ENCODE measurements around the gene FMO2.

DNA sequence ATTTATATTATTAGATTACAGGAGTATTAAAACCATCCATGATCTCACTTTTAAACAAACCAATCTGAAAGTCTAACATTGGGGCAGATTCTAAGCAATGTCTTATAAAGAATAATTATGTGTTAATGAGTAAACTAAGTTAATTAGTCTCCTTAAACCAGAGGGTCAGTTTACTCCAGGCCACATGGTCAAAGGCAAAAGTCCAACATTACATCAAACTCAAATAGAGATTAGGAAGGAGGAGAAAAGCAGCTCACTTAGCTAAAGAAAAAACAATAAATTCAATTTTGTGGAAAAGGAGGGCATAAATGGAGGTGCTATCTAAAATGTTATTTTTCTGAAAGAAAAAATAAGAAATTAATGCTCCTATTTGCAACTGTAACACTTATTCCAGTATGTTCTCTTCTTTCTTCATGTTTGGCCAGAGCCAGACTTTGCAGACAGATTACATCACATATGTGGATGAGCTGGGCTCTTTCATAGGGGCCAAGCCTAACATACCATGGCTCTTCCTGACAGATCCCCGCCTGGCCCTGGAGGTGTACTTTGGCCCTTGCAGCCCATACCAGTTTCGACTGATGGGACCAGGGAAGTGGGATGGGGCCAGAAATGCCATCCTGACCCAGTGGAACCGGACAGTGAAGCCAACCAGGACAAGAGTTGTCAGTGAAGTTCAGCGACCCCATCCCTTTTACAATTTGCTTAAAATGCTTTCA, 24.3 kb upstream of the FMO2 start:
- TF ChIP-seq, protein P1, sequence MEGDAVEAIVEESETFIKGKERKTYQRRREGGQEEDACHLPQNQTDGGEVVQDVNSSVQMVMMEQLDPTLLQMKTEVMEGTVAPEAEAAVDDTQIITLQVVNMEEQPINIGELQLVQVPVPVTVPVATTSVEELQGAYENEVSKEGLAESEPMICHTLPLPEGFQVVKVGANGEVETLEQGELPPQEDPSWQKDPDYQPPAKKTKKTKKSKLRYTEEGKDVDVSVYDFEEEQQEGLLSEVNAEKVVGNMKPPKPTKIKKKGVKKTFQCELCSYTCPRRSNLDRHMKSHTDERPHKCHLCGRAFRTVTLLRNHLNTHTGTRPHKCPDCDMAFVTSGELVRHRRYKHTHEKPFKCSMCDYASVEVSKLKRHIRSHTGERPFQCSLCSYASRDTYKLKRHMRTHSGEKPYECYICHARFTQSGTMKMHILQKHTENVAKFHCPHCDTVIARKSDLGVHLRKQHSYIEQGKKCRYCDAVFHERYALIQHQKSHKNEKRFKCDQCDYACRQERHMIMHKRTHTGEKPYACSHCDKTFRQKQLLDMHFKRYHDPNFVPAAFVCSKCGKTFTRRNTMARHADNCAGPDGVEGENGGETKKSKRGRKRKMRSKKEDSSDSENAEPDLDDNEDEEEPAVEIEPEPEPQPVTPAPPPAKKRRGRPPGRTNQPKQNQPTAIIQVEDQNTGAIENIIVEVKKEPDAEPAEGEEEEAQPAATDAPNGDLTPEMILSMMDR (IDR thresholded peaks at IDR 0.05) = no peak
- TF ChIP-seq POLR2A (IDR thresholded peaks at IDR 0.05) = no peak
